ENCODE results near the gene CHTOP.
A peak's percentile ranks its signal among the peaks of the same experiment; 100 is the strongest.
"Not testable (repeated sequence)": the region's sequence is repeated elsewhere in the genome, so short reads cannot be mapped to it uniquely, and the experiment has no call there.

CHTOP gene

DNA sequence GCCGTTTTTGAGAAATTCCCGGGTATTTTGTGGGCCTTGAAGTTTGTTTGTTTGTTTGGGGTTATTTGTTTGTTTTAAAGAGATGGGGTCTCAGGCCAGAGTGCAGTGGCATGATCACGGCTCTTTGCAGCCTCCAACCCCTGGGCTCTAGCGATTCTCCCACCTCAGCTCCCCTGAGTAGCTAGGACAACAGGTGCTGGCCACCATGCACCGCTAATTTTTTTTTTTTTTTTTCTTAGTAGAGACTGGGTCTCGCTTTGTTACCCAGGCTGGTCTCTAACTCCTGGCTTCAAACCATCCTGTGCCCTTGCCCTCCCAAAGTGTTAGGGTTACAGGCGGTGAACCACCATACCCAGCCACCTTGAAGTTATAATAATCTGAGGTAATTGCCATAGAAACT lies 2.0 kb downstream of the CHTOP start:
- no peak for DNase-seq

DNA sequence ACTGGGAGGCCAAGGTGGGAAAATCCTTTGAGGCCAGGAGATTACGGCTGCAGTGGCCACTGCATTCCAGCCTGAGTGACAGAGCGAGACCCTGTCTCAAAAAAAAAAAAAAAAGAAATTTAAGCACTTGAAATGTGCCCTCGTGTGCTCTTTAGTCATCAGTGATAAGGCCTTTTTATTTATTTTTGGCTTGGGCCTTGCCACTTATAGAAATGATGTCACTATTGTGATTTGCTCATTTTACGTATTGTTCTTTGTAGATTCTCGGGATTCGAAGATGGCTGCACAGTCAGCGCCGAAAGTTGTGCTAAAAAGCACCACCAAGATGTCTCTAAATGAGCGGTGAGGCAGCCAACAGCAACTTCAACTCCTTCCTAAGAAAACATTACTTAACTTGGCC lies 2.4 kb downstream of the CHTOP start:
- no peak for DNase-seq

DNA sequence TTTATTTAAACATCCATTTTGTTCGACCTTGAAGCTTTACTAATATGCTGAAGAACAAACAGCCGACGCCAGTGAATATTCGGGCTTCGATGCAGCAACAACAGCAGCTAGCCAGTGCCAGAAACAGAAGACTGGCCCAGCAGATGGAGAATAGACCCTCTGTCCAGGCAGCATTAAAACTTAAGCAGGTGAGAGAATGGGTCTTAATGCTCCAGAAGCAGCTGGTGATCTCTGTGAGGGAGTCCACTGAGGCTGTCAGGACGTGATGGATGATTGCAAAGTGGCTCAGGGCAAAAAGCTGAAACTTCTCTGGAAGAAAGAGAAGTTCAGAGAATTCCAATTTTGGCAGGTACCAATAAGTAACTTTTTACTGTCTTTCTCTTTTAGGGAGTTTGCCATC lies 4.4 kb downstream of the CHTOP start:
- no peak for DNase-seq

DNA sequence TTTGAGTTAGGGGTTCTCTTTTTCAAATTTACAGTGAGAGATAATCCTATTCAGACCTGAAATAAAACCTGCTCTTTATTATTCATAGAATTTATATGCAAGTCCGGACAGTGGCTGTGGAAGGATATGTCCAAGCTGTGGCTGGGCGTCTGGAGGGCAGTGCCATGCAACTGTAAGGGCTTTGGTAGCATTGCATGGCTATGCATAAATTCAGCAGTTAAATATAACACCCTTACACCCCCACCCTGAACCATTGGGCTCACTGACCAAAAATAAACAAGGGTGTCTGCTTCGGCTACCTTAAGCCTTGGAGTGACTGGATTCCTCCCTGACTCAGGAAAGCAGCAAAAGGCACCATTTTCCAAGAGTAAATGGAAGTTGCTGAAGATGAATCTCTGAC lies 5.4 kb downstream of the CHTOP start:
- no peak for DNase-seq

DNA sequence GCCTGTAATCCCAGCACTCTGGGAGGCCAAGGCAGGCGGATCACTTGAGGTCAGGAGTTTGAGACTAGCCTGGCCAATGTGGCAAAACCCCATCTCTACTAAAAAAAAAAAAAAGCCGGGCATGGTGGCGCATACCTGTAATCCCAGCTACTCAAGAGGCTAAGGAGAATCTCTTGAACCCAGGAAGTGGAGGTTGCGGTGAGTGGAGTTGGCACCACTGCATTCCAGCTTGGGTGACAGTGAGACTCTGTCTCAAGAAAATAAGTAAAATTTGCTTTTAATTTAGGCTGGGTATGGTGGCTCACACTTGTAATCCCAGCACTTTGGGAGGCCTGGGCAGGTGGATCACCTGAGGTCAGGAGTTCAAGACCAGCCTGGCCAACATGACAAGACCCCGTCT lies 6.3 kb downstream of the CHTOP start:
- not testable (repeated sequence) for DNase-seq

DNA sequence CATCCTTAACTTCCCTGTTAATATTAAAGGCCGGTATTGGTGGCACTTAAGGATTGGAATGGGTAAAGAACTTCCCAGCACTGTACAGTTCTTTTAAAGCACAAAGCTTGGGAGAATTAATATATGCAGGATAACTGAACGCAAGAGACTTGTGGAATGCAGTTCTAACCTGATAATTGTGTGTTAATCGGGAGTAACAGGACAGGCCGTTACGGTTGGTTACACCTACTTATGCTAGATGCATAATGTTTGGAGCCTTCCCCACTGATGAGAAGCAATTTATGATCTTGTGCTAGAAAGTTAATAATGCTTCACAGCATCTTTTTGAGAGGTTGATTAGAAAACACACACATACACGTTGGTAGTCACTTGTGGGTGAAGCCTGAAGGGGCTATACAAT lies 7.0 kb downstream of the CHTOP start:
- DNase-seq, result no peak

DNA sequence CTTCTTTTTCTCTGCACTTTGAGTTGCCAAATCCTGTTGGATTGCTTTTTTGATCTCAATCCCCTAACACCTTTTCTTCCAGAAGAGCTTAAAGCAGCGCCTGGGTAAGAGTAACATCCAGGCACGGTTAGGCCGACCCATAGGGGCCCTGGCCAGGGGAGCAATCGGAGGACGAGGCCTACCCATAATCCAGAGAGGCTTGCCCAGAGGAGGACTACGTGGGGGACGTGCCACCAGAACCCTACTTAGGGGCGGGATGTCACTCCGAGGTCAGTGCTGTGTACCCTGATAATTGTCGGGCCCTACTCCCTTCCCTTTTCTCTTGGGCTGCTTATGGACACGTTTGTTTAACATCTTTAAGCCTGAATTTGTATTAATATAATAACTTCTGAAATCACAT lies 8.3 kb downstream of the CHTOP start:
- DNase-seq, result no peak

DNA sequence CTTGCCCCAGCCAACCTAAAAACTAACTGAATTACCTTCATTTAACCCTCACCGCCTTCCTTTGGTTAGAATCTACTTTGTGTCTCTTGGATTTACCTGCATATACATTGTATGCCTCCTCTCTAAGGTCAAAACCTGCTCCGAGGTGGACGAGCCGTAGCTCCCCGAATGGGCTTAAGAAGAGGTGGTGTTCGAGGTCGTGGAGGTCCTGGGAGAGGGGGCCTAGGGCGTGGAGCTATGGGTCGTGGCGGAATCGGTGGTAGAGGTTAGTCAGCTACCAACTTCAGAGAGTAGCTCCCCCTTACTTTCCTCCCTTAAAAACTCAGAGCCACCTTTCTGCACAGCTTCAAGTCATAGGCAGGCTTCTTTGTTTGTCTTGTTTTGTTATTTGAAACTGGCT lies 9.2 kb downstream of the CHTOP start:
- DNase-seq, result no peak

DNA sequence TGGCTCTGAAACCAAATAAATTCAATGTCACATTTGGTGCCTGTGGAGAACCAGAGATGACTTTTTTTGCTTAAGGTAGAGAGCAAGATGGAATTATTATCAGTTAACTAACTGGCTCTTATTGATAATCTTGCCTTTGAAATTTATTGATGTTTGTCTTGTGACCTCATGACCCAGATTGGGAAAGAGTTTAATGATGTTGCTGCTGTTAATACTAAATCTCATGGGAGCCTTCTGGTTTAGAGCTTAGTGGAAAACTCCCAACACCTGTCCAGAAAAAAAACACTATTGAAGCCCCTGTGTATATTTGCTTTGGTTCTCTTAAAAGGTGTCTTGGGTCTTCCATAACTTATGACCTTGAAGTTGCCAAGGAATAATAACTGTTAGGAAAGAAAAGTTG lies 9.9 kb downstream of the CHTOP start:
- DNase-seq, result no peak

DNA sequence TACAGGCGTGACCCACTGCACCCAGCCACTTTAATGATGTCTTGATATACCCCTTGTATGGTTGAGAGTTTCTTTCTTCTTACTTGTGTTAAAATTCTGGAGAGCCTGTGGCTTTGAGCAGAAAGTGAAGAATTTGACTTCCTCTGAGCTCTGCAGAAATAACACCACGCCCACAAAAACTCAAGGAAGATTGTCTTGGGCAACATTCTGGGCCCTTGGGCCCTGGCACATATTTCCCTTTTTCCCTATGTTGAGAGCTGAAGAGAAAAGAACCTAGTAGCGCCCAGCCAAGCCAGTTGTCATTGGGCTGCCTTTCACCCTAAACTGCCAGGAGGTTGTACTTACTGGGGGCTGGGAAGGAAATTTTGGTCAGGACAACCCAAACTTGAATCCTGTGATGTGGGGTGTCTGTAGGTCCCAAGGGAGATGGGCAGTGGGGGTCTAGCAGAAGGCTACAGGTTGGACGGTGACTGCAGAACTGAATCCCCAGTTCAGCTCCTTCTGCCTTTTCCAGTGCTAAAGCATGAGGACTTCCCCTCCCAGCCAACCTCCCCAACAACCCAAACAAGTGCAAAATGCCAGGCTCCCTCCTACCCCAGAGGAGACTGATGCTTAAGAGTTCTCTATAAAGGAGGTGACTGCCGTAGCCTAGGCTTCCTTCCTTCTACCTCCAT lies 12.9 kb downstream of the CHTOP start:
- DNase-seq, result no peak

DNA sequence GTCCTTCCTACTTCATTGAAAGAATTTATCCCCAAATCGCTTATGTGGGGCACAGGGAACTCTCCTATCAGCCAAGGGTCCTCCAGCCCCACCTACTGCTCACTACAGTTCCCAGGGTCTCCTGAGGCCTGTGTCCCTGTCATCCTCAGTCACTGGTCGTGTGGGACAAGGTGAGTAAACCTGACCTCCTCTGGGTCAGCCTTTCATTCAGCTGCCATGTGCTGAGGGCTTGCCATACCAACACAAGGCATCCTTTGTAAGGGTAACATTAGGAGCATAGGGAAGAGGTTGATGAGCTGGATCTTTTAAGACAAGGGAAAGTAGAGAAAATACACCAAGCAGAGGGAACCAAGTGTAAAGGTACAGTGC lies 13.5 kb downstream of the CHTOP start:
- no peak for DNase-seq

DNA sequence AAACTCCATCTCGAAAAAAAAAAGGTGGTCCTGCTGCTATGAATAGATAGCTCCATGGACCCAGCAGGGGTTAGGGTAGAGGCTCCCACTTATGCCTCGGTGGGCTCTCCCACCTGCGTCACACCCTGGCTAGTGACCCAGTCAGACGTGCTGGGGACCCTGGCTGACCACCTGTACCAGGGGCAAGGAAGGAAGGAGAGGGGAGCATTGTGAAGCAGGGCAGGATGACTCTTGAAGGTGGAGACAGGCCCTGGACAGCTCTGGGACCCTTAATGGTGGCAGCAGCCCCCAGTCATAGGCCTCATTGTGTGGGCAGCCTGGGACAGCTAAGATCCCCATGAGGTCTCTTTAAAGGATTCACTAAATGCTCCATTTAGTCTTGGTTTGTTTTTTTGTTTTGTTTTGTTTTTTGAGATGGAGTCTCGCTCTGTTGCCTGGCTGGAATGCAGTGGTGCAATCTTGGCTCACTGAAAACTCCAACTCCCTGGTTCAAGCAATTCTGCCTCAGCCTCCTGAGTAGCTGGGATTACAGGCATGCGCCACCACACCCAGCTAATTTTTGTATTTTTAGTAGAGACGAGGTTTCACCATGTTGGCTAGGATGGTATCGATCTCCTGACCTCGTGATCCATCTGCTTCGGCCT lies 14.3 kb downstream of the CHTOP start:
- DNase-seq, result no peak

DNA sequence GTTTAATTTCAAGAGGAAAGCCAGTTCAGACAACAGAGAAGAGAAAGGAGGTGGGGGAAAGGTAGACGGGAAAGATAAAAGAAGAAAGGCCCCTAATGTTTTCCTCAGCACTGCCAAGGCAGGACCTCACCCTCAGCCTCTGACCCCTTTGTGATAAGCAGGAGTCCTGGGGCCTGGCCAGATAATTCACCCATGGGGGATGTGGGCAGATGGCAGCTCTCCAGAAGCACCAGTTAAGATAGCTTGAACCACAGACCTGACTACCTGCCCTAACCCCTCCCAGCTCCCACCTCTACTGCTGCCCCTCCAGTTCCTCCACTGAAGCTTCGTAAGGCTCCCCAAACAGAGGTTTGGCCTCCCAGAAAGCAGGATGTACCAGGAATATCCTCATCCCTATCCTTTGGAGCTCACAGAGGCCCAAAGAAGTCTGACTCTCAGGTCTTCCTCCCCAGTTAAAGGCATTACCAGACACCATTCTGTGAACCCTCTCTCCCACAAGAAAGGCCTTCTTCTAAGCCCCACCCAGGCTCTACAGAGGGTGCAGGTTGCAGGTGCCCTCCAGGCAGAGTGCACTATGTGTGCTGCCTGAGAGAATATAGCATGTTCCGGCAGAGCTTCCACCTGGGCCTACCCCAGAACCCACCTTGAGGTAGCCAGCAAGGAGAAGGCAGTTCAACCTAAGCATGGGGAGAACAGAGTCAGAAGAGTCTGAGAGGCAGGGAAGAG lies 15.4 kb downstream of the CHTOP start:
- no peak for DNase-seq

DNA sequence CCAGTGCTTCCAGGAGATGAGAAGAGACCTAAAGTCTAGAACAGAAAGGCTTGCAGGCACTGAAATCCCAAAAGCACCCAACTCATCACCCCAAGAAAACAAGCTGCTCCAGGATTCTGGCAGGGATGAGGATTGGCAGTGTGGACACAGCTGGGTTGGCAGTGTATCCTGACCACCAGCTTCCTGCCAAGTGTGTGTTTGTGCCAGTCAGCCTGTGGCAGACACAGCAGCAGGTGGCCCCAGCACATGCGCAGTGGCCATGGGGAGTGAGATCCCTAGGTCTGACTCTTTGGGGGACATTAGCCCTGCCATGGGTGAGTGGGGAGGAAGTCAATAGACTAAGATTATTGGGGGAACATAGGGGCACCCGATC lies 16.0 kb downstream of the CHTOP start:
- DNase-seq, result no peak

DNA sequence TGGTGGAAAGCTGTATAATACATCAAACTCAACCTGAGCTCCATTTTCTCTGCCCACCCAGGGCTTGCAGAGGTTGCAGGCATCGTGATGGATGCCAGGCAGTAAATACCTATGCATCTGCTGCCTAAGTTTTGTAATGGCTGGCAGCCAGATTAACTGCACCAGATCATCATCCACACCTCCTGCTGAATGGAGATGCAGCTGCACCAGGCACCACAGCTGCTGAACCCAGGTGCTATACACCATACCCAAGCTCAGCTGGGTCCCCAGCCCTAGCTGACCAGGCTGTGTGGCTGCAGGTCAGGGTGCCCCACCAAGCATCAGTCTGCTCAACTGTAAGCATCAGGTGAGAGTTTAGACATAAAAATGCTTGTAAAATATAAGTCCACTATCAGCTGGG lies 17.9 kb downstream of the CHTOP start:
- no peak for DNase-seq

DNA sequence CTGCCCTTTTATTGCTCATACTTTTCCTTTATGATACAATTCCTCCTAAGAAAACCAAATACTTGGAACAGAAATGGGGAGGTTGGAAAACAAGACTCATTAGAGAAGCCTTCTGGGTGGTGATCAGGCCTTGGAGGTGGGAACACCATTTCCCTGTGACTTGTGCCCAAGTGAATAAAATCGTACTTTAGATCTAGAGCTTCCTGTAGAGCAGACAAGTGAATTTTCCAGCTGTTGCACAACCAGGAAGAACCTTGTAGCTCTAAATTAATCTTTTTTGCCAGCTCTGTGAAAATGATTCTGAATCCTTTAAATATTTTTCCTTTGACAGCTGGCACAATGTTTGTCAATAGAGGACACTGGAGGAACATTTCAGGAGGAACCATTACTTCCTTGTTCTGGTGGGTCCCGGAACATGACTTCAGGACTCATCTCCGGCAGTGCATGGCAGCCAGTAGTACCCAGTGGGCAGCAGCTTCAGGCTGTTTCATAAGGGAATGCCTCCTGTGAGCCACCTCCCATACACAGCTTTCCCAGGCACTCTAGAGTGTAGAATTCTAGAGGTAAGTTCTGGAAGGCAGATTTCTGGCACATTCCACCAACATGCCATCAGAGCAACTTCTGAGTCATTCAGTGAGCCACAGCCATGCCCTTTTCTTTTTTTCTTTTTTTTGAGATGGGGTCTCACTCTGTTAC lies 19.1 kb downstream of the CHTOP start:
- DNase-seq, result no peak

DNA sequence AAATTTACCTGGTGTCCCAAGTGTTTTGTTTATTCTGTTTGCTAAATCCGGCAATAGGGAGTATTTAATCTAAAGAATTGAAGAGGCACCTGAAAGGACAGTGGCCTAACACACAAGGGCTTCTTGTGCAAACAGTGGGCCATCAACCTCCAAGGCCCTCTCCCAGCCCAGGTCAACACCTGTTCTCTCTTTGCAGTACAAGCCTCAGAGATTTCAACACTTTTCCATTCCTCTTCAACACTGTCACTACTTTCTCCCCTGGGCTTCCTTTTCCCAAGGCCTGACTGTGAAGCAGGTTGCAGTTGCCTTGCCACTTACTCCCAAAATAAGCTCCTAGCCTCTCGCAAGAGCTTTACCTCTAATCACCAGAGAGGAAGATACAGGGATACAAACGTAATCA lies 21.5 kb downstream of the CHTOP start:
- no peak for DNase-seq

DNA sequence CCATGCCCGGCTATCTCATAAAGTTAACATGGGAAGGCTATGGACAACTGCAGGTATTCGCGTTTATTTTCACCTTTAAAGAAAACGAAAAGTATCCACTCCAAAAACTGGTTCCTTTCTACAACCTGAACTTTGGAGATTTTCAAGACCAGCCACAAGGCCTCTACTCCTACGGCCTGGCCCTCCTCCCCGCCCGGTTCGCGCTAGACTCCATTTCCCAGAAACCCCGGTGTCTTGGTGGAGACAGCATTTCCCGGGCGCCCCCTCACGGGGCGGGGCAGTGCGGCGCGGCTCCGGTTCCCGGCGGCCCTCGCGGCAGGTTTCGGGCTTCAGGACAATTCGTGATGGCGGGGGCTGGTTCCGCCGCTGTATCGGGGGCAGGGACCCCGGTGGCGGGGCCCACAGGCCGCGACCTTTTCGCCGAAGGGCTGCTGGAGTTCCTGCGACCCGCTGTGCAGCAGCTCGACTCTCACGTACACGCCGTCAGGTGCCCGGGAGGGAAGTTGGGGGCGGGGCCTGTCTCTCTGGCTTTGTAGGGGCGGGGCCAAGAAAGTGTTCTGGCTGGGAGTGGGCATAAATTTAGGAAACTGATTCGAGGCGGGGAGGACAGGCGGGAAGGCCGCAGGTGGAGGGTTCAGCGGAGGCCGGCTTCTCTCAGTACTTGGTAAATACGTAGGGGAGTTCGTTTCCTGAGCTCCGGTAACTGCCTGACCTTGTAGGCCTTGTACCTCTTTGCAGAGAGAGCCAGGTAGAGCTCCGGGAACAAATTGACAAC lies 24.7 kb downstream of the CHTOP start, which contains the start of gene SNAPIN:
Gene SNAPIN, plus strand, starts transcription at position 304 of the 775 bp plus-strand sequence. Its CDS starts 41 bp downstream, at position 345.
- DNase-seq, result peak; percentile 79

DNA sequence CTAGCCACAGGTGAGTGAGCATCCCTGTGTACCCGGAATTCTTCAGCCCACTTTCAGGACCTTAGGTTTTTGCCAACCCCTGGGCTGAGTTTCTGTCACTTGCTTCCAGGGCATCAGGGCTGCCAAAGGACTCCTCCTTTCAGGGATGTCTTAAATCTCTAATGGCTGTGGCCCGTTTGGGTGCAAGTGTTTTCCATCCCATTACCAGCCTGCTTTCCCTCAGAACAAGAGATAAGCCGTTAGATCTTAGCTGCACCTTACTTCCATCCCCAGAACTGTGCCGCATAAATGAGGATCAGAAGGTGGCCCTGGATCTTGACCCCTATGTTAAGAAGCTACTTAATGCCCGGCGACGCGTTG lies 25.3 kb downstream of the CHTOP start:
- no peak for DNase-seq

DNA sequence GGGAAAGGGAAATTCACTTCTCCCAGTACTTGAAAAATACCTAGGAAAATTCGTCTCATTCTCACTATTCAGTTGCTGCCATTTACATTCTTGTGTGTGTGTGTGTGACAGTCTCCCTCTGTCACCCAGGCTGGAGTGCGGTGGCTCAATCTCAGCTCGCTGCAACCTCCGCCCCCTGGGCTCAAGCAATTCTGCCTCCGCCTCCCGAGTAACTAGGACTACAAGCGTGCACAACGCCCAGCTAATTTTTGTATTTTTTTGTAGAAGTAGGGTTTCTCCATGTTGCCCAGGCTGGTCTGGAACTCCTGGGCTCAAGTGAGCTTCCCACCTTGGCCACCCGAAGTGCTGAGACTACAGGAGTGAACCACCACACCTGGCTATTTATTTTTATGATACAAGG lies 25.8 kb downstream of the CHTOP start:
- DNase-seq, result no peak

DNA sequence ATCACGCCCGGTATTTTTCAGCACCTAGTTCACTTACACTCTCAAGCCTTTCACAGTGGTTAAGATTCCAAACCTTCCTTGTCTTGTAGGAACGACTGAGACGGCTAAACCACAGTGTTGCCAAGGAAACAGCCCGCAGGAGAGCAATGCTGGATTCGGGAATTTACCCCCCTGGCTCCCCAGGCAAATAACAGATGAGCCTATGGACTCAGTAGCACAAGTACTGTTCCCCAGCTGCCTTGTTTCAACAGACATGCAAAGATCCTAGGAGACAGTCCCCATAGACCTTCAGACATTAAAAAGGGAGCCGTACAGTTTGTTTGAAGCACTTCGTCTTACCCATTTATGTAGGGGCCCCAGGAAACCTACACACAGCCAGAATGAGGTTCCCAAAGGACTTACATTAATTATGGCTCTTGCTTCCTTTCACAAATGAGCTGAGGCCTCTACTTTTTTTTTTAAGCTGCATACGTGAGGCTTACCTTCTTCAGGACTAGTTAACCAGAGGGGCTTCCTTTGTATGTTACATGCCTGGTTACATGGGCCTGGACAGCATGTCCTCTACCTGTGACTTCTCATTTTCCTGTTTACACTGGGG lies 27.3 kb downstream of the CHTOP start:
- DNase-seq, result no peak

DNA sequence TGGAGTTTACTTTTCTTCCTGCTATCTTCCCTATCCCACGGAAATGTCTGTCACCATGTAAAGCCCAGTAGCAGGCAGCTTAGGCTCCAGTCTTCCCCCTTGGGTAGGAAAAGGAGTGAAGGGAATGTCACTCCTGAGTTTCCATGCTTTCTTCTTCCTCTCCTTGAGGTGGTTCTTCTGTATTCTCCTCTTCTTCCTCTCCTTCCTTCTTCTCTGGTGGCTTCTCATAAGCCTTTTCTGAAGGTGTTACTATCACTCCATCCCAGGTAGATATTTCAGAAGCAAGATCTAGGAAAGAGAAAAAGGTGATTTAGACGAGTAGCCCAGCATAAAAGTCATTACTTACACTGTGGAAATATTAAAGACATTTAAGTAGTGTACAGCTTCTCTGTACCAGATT lies 28.4 kb downstream of the CHTOP start:
- no peak for DNase-seq

DNA sequence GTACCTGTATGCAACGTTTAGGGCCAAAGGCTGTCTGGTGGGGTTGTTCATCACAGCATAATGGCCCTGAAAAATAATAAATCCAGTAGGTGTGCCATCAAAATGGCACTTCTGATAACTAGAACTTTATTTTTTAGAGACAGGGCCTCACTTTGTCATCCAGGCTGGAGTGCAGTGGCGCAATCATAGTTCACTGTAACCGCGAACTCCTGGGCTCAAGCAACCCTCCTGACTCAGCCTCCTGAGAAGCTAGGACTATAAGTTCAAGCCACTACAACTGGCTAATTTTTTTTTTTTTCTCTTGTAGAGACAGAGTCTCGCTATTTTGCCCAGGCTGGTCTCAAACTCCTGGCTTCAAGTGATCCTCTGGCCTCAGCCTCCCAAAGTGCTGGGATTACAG lies 29.3 kb downstream of the CHTOP start:
- no peak for DNase-seq
